Brain microvascular endothelial cell (primary cell): ENCODE results near the gene TREX2.

Experiments used
- DNase-seq: peaks from one replicate; pipeline ENCODE4 v3.0.0-alpha.2; 2020
- H3K27ac ChIP-seq: fragments of 250-450 bp; sonication (Bioruptor Pico); 2 replicates; pipeline ENCODE4 v1.5.1; 2020; ENCODE audit warnings: mild to moderate bottlenecking, moderate library complexity
- H3K27me3 ChIP-seq: fragments of 250-450 bp; sonication (Bioruptor Pico); replicated peaks from 2 replicates; pipeline ENCODE4 v1.5.1; 2020; ENCODE audit warnings: mild to moderate bottlenecking
- H3K36me3 ChIP-seq: fragments of 250-450 bp; sonication (Bioruptor Pico); replicated peaks from 2 replicates; pipeline ENCODE4 v1.5.1; 2020; ENCODE audit warnings: mild to moderate bottlenecking
- H3K4me3 ChIP-seq: 2 replicates; pipeline ENCODE4 v1.5.1; 2011; ENCODE audit warnings: low read depth, mild to moderate bottlenecking, control low read depth, low read length, moderate library complexity
- in situ Hi-C: cut with HindIII; loops from 2 replicates; pipeline ENCODE4 v1.10.0; 2017; ENCODE audit warnings: low sequenced_read_pairs, low pct_ligation_motif_present
- TF ChIP-seq, protein P1 (sequence below): IDR thresholded peaks from 2 replicates; pipeline ENCODE4 v1.5.1; 2011; ENCODE audit warnings: low read depth, mild to moderate bottlenecking, moderate library complexity, low read length, control low read depth, inconsistent platforms; ENCODE audit errors: missing control alignments

TREX2 gene

DNA sequence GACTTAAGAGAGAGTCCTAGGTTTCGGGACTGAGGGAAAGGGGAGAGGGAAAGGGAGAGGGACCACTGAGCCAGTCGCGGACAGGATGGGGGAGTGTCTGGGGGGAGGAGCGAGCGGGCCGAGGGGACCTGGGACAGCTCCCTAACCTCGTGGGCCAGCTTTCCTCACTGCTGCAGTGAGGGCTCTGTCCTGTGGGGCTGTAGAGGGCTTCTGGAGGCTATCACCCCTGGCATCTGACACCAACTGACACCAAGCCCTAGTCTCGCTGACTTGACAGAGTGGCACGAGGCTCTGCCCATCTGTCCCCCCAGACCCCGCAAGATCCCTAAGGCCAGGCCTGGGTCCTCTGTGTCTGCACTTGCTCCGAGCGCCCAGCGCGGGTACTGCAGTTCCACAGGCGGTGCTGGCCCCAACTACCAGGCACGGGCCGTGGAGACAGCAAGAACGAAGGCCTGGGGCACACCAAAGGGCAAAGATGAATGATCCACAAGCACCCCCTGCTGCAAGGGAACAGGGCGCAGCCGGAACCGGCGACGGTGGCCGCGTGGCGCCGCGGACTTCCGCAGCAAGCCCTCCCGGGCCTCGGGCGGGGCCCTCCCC lies 24.1 kb upstream of the TREX2 start:
- in situ Hi-C loops, result no loop called here
- TF ChIP-seq, protein P1, sequence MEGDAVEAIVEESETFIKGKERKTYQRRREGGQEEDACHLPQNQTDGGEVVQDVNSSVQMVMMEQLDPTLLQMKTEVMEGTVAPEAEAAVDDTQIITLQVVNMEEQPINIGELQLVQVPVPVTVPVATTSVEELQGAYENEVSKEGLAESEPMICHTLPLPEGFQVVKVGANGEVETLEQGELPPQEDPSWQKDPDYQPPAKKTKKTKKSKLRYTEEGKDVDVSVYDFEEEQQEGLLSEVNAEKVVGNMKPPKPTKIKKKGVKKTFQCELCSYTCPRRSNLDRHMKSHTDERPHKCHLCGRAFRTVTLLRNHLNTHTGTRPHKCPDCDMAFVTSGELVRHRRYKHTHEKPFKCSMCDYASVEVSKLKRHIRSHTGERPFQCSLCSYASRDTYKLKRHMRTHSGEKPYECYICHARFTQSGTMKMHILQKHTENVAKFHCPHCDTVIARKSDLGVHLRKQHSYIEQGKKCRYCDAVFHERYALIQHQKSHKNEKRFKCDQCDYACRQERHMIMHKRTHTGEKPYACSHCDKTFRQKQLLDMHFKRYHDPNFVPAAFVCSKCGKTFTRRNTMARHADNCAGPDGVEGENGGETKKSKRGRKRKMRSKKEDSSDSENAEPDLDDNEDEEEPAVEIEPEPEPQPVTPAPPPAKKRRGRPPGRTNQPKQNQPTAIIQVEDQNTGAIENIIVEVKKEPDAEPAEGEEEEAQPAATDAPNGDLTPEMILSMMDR, result peak; percentile 37
- peak overlapping the region; percentile 68 for H3K4me3 ChIP-seq
- no peaks in the 10 kb centered on the region for H3K36me3 ChIP-seq
- peak overlapping the region; percentile 24 for H3K27ac ChIP-seq
- no peak for DNase-seq
- H3K27me3 ChIP-seq, result no peaks in the 10 kb centered on the region

DNA sequence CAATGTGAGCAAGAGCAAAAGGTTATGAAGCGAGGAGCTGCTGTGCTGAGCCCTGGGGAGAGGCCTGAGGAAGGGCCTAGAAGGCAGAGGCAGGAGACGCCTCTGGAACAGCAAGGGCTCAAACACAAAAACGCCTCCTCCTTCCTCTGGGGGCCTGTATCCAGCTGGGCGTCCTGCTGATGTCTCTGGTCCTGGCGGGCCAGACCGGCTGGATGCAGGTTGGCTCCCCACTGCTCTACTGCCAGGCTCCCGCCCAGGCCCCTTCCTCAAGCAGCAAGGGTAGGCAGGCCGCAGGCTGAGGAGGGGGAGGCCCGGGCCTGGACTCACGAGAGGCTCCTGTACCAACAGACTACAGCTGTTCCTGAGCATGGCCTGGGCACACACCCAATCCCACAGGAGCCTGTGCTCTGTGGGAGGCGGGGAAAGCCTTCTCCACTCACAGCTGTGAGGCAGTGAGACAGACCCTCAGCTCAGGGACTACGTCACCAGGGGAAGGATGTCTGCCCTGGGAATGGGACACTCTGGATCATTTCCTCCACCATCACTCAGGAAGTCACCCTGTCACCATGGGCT lies 22.2 kb upstream of the TREX2 start:
- H3K27me3 ChIP-seq, result no peaks in the 10 kb centered on the region
- in situ Hi-C loops, result no loop called here
- no peak overlapping the region for H3K27ac ChIP-seq
- no peak overlapping the region for H3K4me3 ChIP-seq
- no peak for DNase-seq
- TF ChIP-seq, protein P1, result no peak
- H3K36me3 ChIP-seq, result no peaks in the 10 kb centered on the region

DNA sequence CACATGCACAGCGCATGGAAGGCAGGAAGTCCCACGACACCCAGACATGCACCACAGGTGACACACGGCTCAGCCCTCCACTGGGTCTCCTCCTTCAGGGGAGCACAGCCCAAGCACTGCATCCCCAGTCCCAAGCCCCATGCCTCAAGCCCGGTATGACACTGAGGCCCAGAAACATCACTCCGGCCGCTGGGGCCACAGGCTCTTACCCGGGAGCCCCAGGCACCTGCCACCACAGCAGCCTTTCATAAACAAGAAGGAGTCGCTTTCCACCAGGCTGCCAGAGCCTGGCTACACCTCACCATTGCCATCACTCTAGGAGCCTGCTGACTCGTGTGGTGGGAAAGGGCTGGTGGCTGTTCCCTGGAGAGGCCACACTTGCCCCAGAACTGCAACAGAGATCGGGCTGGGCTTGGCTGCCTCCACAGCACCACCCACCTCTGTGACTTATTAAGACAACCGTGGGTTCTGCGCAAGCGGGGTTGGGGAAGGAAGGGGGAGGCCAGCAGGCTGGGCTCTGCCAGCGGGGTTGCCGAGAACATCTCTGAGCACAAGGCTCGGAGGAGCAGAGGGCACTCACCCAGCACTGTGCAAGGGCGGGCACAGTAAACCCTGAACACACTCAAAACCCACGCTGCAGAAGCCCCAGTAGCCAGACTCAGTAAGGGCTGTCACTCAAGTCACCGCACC lies 20.0 kb upstream of the TREX2 start:
- no peak for DNase-seq
- Histone ChIP-seq H3K36me3 (no peaks in the 10 kb centered on the region), H3K4me3 (no peak overlapping the region), H3K27ac (no peak overlapping the region), H3K27me3 (no peaks in the 10 kb centered on the region)
- in situ Hi-C loops, result no loop called here
- TF ChIP-seq, protein P1, result peak; percentile 5

DNA sequence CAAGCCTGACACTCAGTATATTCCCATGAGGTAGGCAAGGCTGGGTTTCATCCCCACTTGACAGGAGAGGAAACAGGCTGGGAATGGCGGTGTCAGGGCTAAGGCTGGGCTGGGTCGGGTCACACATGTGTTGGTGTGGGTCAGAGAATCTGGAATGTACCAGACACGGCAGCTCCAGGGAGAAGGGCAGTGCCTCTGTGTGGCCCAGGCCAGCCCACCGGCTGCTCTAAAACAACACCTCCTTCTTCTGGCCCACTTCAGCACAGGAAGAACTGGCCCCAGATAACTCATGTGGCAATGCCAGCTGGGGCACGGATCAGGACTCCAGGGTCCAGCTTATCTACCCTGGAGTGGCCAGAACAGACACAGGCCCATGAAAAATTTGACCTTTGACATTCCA lies 18.3 kb upstream of the TREX2 start:
- no peak overlapping the region for H3K27ac ChIP-seq
- in situ Hi-C loops, result no loop called here
- H3K36me3 ChIP-seq, result no peaks in the 10 kb centered on the region

DNA sequence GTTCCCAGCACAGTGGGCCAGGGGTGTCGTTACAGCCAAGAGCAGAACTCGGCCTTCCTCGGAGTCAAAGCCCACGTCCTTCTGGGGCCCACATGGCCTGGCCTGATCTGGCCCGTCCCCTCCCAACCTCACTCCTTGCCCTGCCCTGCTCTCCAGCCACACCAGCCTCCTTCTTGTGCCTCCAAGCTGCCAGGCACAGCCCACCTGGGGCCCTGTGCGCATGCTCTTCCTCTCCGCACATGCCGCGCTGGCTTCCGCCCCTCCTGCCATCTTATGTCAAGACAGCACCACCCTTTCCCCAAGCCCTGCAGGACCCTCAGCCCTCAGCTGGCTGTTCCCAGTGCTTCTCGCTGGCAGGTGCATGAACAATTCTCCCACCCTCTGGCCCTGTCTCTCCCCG lies 17.7 kb upstream of the TREX2 start:
- no peak for DNase-seq
- TF ChIP-seq, protein P1, result no peak
- no peak overlapping the region for H3K27ac ChIP-seq
- no peak overlapping the region for H3K4me3 ChIP-seq
- H3K27me3 ChIP-seq, result no peaks in the 10 kb centered on the region
- in situ Hi-C loops, result no loop called here
- H3K36me3 ChIP-seq, result no peaks in the 10 kb centered on the region

More for the DNA sequence above, 18.3 kb upstream of the TREX2 start:
- Histone ChIP-seq H3K27me3 (no peaks in the 10 kb centered on the region), H3K4me3 (no peak overlapping the region)
- TF ChIP-seq, protein P1, result no peak
- DNase-seq, result no peak
